Neuronal stem cell (in vitro differentiated cells): ENCODE results near the gene TSPAN1.

Experiments
- DNase-seq: peaks from one replicate; pipeline ENCODE4 v3.0.0-alpha.2; 2013; ENCODE audit warnings: low spot score
- H2AFZ ChIP-seq: one replicate; pipeline ENCODE4 v1.6.1; 2013; ENCODE audit warnings: mild to moderate bottlenecking, low read length, inconsistent platforms
- H2AK5ac ChIP-seq: 2 replicates; pipeline ENCODE4 v1.6.1; 2013; ENCODE audit warnings: low read depth, mild to moderate bottlenecking, inconsistent platforms, low read length, moderate library complexity, mixed read lengths
- H2BK120ac ChIP-seq: 2 replicates; pipeline ENCODE4 v1.6.1; 2013; ENCODE audit warnings: low read depth, mild to moderate bottlenecking, inconsistent platforms, low read length, moderate library complexity, mixed read lengths
- H2BK12ac ChIP-seq: one replicate; pipeline ENCODE4 v1.6.1; 2013; ENCODE audit warnings: low read length, inconsistent platforms
- H2BK15ac ChIP-seq: 2 replicates; pipeline ENCODE4 v1.6.1; 2013; ENCODE audit warnings: mild to moderate bottlenecking, low read length, inconsistent platforms, mixed read lengths
- H2BK5ac ChIP-seq: one replicate; pipeline ENCODE4 v1.6.1; 2013; ENCODE audit warnings: inconsistent platforms, mild to moderate bottlenecking, low read length, moderate library complexity
- H3K14ac ChIP-seq: one replicate; pipeline ENCODE4 v1.6.1; 2013; ENCODE audit warnings: low read length, inconsistent platforms
- H3K18ac ChIP-seq: 2 replicates; pipeline ENCODE4 v1.6.1; 2013; ENCODE audit warnings: low read length, inconsistent platforms
- H3K23ac ChIP-seq: 2 replicates; pipeline ENCODE4 v1.6.1; 2013; ENCODE audit warnings: low read depth, mild to moderate bottlenecking, mixed read lengths, low read length, inconsistent platforms; ENCODE audit not compliant: poor library complexity
- H3K27ac ChIP-seq: replicated peaks from 3 replicates; pipeline ENCODE4 v1.5.1; 2013; ENCODE audit warnings: low read length, inconsistent platforms
- H3K27me3 ChIP-seq, 3 experiments: 2 replicates each; pipeline ENCODE4 v1.6.1; 2013; ENCODE audit warnings: low read length in 3 of 3, mild to moderate bottlenecking in 2 of 3, inconsistent platforms in 1 of 3, low read depth in 1 of 3, mixed read lengths in 1 of 3, moderate library complexity in 1 of 3; ENCODE audit not compliant: control insufficient read depth in 3 of 3, insufficient read depth in 3 of 3
- H3K36me3 ChIP-seq, 2 donors: replicated peaks in 1 of 2; 2 replicates each; pipeline ENCODE4 v1.6.1; 2013; ENCODE audit warnings: low read length in 2 of 2; ENCODE audit not compliant: control insufficient read depth in 2 of 2, insufficient read depth in 2 of 2
- H3K4ac ChIP-seq: 2 replicates; pipeline ENCODE4 v1.6.1; 2013; ENCODE audit warnings: inconsistent platforms, mild to moderate bottlenecking, low read length, moderate library complexity
- H3K4me1 ChIP-seq, 2 donors: 1 replicate in 1 of 2; 2 replicates in 1 of 2; pipeline ENCODE4 v1.6.1; 2013; ENCODE audit warnings: low read length in 2 of 2, low read depth in 1 of 2; ENCODE audit not compliant: control insufficient read depth in 2 of 2, insufficient read depth in 1 of 2
- H3K4me2 ChIP-seq: one replicate; pipeline ENCODE4 v1.6.1; 2013; ENCODE audit warnings: mild to moderate bottlenecking, low read length, inconsistent platforms; ENCODE audit not compliant: insufficient read depth, poor library complexity, severe bottlenecking
- H3K4me3 ChIP-seq, 2 donors: 2 replicates each; pipeline ENCODE4 v1.5.1; 2013; ENCODE audit warnings: low read length in 2 of 2, mild to moderate bottlenecking in 2 of 2, inconsistent platforms in 1 of 2, moderate library complexity in 1 of 2
- H3K79me1 ChIP-seq: one replicate; pipeline ENCODE4 v1.6.1; 2013; ENCODE audit warnings: low read depth, mild to moderate bottlenecking, inconsistent platforms, low read length, moderate library complexity
- H3K9ac ChIP-seq: one replicate; pipeline ENCODE4 v1.6.1; 2013; ENCODE audit warnings: mild to moderate bottlenecking, low read depth, low read length, inconsistent platforms; ENCODE audit not compliant: poor library complexity
- H3K9me3 ChIP-seq, 2 donors: replicated peaks in 1 of 2; 2 replicates each; pipeline versions ENCODE3 to v1.6.1; 2013; ENCODE audit warnings: low read length in 2 of 2, mild to moderate bottlenecking in 2 of 2, inconsistent platforms in 1 of 2, low read depth in 1 of 2, mixed read lengths in 1 of 2, moderate library complexity in 1 of 2; ENCODE audit not compliant: control insufficient read depth in 2 of 2, insufficient read depth in 1 of 2
- H4K8ac ChIP-seq: one replicate; pipeline ENCODE4 v1.6.1; 2013; ENCODE audit warnings: low read depth, mild to moderate bottlenecking, inconsistent platforms, low read length, moderate library complexity
- H4K91ac ChIP-seq: one replicate; pipeline ENCODE4 v1.6.1; 2013; ENCODE audit warnings: low read length, low read depth, mild to moderate bottlenecking, inconsistent platforms; ENCODE audit not compliant: poor library complexity
- WGBS, 2 donors: extraction: QIAGEN DNeasy Blood & Tissue Kit; methylation state at CpG; one replicate each; pipeline ENCODE4 v1.1.7; 2013; ENCODE audit warnings: missing lambda C conversion rate in 2 of 2, mixed read lengths in 1 of 2; ENCODE audit not compliant: insufficient read length in 2 of 2, insufficient replicate concordance in 1 of 2; ENCODE audit errors: extremely low coverage in 2 of 2; 5-methylcytosine and 5-hydroxymethylcytosine counted together

The TSPAN1 gene

GRCh38 chr1:46206399-46206798, 31.5 kb downstream of the TSPAN1 start:
- peaks cover 2% of the 10 kb centered on the region for H3K79me1 ChIP-seq
- H2AK5ac ChIP-seq = no peak overlapping the region
- no peak overlapping the region for H3K4me3 ChIP-seq
- no peak overlapping the region for H2BK120ac ChIP-seq
- H3K4me1 ChIP-seq = peaks cover 5 to 21% of the 10 kb centered on the region in 2 donors
- no peak for DNase-seq
- no peaks in the 10 kb centered on the region for H3K36me3 ChIP-seq
- H3K18ac ChIP-seq = no peak overlapping the region
- H4K8ac ChIP-seq = no peak overlapping the region
- H3K9me3 ChIP-seq = no peaks in the 10 kb centered on the region
- no CpG with 5 or more reads among the region's 2 CpGs for WGBS, 2 donors
- no peak overlapping the region for H3K4me2 ChIP-seq
- no peak overlapping the region for H3K14ac ChIP-seq
- H2BK12ac ChIP-seq = no peak overlapping the region
- H3K4ac ChIP-seq = no peak overlapping the region
- no peak overlapping the region for H4K91ac ChIP-seq
- H3K9ac ChIP-seq = no peak overlapping the region
- no peak overlapping the region for H2BK15ac ChIP-seq
- no peaks in the 10 kb centered on the region for H3K27me3 ChIP-seq
- no peak overlapping the region for H2AFZ ChIP-seq
- H3K27ac ChIP-seq = no peak overlapping the region
- H3K23ac ChIP-seq = no peak overlapping the region
- no peak overlapping the region for H2BK5ac ChIP-seq

DNA sequence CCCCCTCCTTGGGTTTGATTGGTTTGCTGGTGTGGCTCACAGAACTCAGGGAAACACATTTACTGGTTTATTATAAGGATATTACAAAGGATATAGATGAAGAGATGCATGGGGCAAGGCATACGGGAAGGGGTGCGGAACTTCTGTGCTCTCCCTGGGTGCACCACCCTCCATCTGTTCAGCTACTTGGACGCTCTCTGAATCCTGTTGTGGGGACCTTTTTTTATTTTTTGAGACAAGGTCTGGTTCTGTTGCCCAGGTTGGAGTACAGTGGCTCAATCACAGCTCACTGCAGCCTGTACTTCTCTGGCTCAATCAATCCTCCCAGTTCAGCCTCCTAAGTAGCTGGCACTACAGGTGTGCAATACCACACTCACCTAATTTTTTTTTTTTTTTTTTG, 35.7 kb downstream of the TSPAN1 start:
- Histone ChIP-seq H3K36me3 (no peaks in the 10 kb centered on the region), H4K8ac (no peak overlapping the region), H3K4me3 (no peak overlapping the region), H3K9ac (no peak overlapping the region), H2BK15ac (no peak overlapping the region), H3K18ac (no peak overlapping the region), H4K91ac (no peak overlapping the region), H3K9me3 (no peaks in the 10 kb centered on the region), H3K23ac (no peak overlapping the region), H3K27ac (no peak overlapping the region), H2BK5ac (no peak overlapping the region), H3K4ac (no peak overlapping the region), H3K27me3 (no peaks in the 10 kb centered on the region), H3K79me1 (peaks cover 2% of the 10 kb centered on the region), H3K4me2 (no peak overlapping the region), H2AFZ (no peak overlapping the region), H2BK12ac (no peak overlapping the region), H2BK120ac (no peak overlapping the region), H2AK5ac (no peak overlapping the region), H3K4me1 (peaks cover 3 to 6% of the 10 kb centered on the region in 2 donors), H3K14ac (no peak overlapping the region)
- WGBS, 2 donors = no CpG with 5 or more reads among the region's 3 CpGs
- DNase-seq = no peak

DNA sequence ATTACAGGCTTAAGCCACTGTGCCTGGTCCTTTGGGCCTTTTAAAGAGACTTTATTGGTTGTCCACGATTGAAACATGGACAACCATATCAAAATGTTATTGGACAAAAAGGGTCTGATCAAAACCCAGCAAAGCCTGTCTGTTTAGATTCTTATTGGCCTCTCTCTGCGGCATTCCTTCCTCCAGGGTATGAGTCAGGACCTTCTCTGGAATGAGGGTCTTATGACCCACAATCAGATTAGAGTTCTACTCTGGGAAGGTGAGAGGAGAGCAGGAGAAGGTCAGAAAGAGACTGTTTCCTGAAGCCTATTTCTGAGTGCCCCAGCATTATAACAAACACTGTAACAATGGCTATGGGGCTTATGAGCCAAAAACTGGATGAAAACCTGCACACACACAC, 36.2 kb downstream of the TSPAN1 start:
- Histone ChIP-seq H3K4ac (no peak overlapping the region), H2BK120ac (no peak overlapping the region), H2BK5ac (no peak overlapping the region), H3K4me2 (no peak overlapping the region), H3K27ac (no peak overlapping the region), H2BK15ac (no peak overlapping the region), H3K36me3 (no peaks in the 10 kb centered on the region), H3K4me1 (peaks cover under 1% of the 10 kb centered on the region in 2 donors), H3K79me1 (peaks cover 2% of the 10 kb centered on the region), H3K14ac (no peak overlapping the region), H4K91ac (no peak overlapping the region), H3K4me3 (no peak overlapping the region), H3K18ac (no peak overlapping the region), H2AFZ (no peak overlapping the region), H2BK12ac (no peak overlapping the region), H3K23ac (no peak overlapping the region), H3K9me3 (no peaks in the 10 kb centered on the region), H2AK5ac (no peak overlapping the region), H4K8ac (no peak overlapping the region), H3K27me3 (no peaks in the 10 kb centered on the region), H3K9ac (no peak overlapping the region)
- no CpG with 5 or more reads among the region's 2 CpGs for WGBS, 2 donors
- DNase-seq = no peak

GRCh38 chr1:46215504-46215903, 40.6 kb downstream of the TSPAN1 start:
- H3K14ac ChIP-seq = no peak overlapping the region
- H4K8ac ChIP-seq = no peak overlapping the region
- no peak overlapping the region for H3K23ac ChIP-seq
- H3K4me3 ChIP-seq = no peak overlapping the region
- no peak overlapping the region for H2AFZ ChIP-seq
- H3K18ac ChIP-seq = no peak overlapping the region
- no peak overlapping the region for H3K4me2 ChIP-seq
- no peak overlapping the region for H3K4ac ChIP-seq
- H3K4me1 ChIP-seq = peaks cover 0 to 5% of the 10 kb centered on the region in 2 donors
- no peak overlapping the region for H3K27ac ChIP-seq
- no peaks in the 10 kb centered on the region for H3K36me3 ChIP-seq
- no peak overlapping the region for H2AK5ac ChIP-seq
- H2BK12ac ChIP-seq = no peak overlapping the region
- peaks cover 0 to 1% of the 10 kb centered on the region in 2 donors for H3K9me3 ChIP-seq
- H2BK120ac ChIP-seq = no peak overlapping the region
- H3K79me1 ChIP-seq = no peaks in the 10 kb centered on the region
- H3K27me3 ChIP-seq = no peaks in the 10 kb centered on the region
- no peak overlapping the region for H4K91ac ChIP-seq
- H2BK5ac ChIP-seq = no peak overlapping the region
- H2BK15ac ChIP-seq = no peak overlapping the region
- DNase-seq = no peak
- H3K9ac ChIP-seq = no peak overlapping the region
